Measurements from ENCODE around the gene ARHGAP21.

The ARHGAP21 gene

DNA sequence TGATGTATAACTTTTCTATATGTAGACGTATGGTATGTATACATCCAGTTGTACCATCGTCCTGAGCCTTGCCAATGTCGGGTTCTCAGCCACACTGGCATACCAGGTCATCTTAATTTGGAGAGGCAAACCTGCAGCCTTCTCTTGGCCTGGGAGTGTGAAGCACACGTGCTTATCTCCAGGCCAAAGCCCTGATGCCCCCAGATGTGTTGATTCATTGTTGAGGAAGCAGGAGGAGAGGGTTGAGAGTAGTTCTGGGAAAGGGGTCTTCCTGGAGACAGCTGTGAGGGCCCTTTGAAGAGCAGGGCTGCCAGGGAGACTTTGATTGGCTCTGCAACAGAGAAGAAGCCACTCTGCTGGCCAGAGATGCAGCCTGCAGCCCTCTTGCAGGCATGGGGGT, 155.6 kb downstream of the ARHGAP21 start:
- no peak overlapping the region for H3K4me3 ChIP-seq (ENCODE audit: low read depth, low read length)
- TF ChIP-seq, protein P1, sequence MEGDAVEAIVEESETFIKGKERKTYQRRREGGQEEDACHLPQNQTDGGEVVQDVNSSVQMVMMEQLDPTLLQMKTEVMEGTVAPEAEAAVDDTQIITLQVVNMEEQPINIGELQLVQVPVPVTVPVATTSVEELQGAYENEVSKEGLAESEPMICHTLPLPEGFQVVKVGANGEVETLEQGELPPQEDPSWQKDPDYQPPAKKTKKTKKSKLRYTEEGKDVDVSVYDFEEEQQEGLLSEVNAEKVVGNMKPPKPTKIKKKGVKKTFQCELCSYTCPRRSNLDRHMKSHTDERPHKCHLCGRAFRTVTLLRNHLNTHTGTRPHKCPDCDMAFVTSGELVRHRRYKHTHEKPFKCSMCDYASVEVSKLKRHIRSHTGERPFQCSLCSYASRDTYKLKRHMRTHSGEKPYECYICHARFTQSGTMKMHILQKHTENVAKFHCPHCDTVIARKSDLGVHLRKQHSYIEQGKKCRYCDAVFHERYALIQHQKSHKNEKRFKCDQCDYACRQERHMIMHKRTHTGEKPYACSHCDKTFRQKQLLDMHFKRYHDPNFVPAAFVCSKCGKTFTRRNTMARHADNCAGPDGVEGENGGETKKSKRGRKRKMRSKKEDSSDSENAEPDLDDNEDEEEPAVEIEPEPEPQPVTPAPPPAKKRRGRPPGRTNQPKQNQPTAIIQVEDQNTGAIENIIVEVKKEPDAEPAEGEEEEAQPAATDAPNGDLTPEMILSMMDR (IDR thresholded peaks at IDR 0.05; ENCODE audit: insufficient read depth, low read depth, low read length, missing control alignments): no peak
- DNase-seq (ENCODE audit: low read depth): no peak

- TF ChIP-seq, protein P1 (IDR thresholded peaks at IDR 0.05; ENCODE audit: insufficient read depth, low read depth, low read length, missing control alignments): no peak
- H3K4me3 ChIP-seq (ENCODE audit: low read depth, low read length): no peak overlapping the region
- no peak for DNase-seq (ENCODE audit: low read depth)
Measured at GRCh38 chr10:24561453-24561852, 162.2 kb downstream of the ARHGAP21 start.

GRCh38 chr10:24556750-24557742, 166.6 kb downstream of the ARHGAP21 start:
- no peak overlapping the region for H3K4me3 ChIP-seq (ENCODE audit: low read depth, low read length)
- peak; percentile 67 for DNase-seq (ENCODE audit: low read depth)
- TF ChIP-seq, protein P1 (IDR thresholded peaks at IDR 0.05; ENCODE audit: insufficient read depth, low read depth, low read length, missing control alignments): peak; percentile 63

GRCh38 chr10:24556126-24556749, 167.4 kb downstream of the ARHGAP21 start:
- TF ChIP-seq, protein P1 (IDR thresholded peaks at IDR 0.05; ENCODE audit: insufficient read depth, low read depth, low read length, missing control alignments): no peak
- H3K4me3 ChIP-seq (ENCODE audit: low read depth, low read length): no peak overlapping the region
- DNase-seq (ENCODE audit: low read depth): no peak

DNA sequence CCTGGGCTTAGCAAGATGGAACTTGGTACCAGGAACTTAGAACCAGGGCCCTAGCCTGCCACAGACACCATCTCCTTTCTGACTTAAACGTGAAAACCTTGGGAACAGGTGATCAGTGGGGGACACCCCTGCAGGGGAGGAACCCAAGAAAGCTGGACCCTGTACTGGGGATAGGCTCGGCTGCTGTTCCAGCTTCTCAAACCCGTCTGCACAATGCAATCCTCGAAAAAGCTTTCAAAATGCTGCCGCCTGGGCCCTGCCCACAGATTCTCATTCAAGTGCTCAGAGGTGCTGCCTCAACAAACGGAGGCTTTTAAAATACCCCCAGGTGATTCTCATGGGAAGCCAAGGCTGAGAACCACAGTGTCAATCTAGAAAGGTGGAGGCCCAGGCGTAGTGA, 169.7 kb downstream of the ARHGAP21 start:
- H3K4me3 ChIP-seq (ENCODE audit: low read depth, low read length): no peak overlapping the region
- DNase-seq (ENCODE audit: low read depth): no peak
- TF ChIP-seq, protein P1 (IDR thresholded peaks at IDR 0.05; ENCODE audit: insufficient read depth, low read depth, low read length, missing control alignments): no peak

- DNase-seq (ENCODE audit: low read depth): no peak
- TF ChIP-seq, protein P1 (IDR thresholded peaks at IDR 0.05; ENCODE audit: insufficient read depth, low read depth, low read length, missing control alignments): no peak
Measured at GRCh38 chr10:24553051-24553612, 170.6 kb downstream of the ARHGAP21 start.

More at GRCh38 chr10:24553051-24553612, 170.6 kb downstream of the ARHGAP21 start:
- no peak overlapping the region for H3K4me3 ChIP-seq (ENCODE audit: low read depth, low read length)

All from GM12865 (cell line).